ENCODE results near the gene SRSF5. TPM values are rescaled to one million over a fixed set of nuclear protein-coding genes. Genes with fewer than 3 reads are reported as not detected.
A peak's percentile ranks its signal among the peaks of the same experiment; 100 is the strongest.

Gene SRSF5
- total and polyA plus RNA-seq, 2 donors (not counting 3 experiments of a cell fraction or from before 2014, with no cell fraction given) = 192 to 253 TPM

GRCh38 chr14:69726761-69727511 lies 40.0 kb upstream of the SRSF5 start:
- CTCF ChIA-PET = interaction anchor here (0.6 to 4.6 kb wide), 38 partner anchors 9 to 304 kb away, joined by 3 to 124 read pairs (median 4); partner anchors contain the start of genes CCDC177 and SUSD6
- DNase-seq (ENCODE audit: low read depth, low spot score) (peak; percentile 75), FAIRE-seq (peak; percentile 89)
- dilution Hi-C loops (cut with MboI; ENCODE audit: extremely low pct_ligation_motif_present, low sequenced_read_pairs) = no loop called here
- H2AFZ ChIP-seq (ENCODE audit: low read depth, low read length) = peak overlapping the region; percentile 93
- no peaks in the 10 kb centered on the region for H3K27me3 ChIP-seq (ENCODE audit: control insufficient read depth in 2 of 2, insufficient read depth in 2 of 2, low read length in 2 of 2)
- H3K9ac ChIP-seq (replicated peaks; ENCODE audit: extremely low read depth, insufficient read depth, low read length) = peak overlapping the region; percentile 38
- H3K4me2 ChIP-seq (ENCODE audit: insufficient read depth, low read length) = peak overlapping the region; percentile 63
- TF ChIP-seq POLR2A (IDR thresholded peaks at IDR 0.05; ENCODE audit: low read depth, low read length) (no peak), JUN (IDR thresholded peaks at IDR 0.05; ENCODE audit: borderline replicate concordance, insufficient read depth, insufficient read length, low read depth) (no peak), EZH2 (IDR thresholded peaks at IDR 0.05; ENCODE audit: borderline replicate concordance, low read depth, low read length, severe bottlenecking) (no peak), GATA2 (IDR thresholded peaks at IDR 0.05; ENCODE audit: insufficient read depth, insufficient read length, low read depth, low read length) (no peak), CTCF (IDR thresholded peaks at IDR 0.05; ENCODE audit: extremely low read depth in 1 of 2, insufficient read depth in 1 of 2, low read depth in 1 of 2, low read length in 2 of 2) (peak; percentile 98 to 99), FOS (IDR thresholded peaks at IDR 0.05; ENCODE audit: borderline replicate concordance, insufficient read depth, low read length) (no peak), MYC (IDR thresholded peaks at IDR 0.05; ENCODE audit: low read depth, low read length) (no peak), MAX (IDR thresholded peaks at IDR 0.05; ENCODE audit: insufficient read depth, insufficient read length) (peak; percentile 34), POLR2AphosphoS5 (IDR thresholded peaks at IDR 0.05; ENCODE audit: insufficient read depth, low read depth, low read length) (peak; percentile 47)
- POLR2A ChIA-PET = interaction anchor here (0.6 to 1.1 kb wide), 2 partner anchors 40 to 116 kb away, joined by 3 to 4 read pairs; partner anchors contain the start of genes SRSF5 and SUSD6
- H3K36me3 ChIP-seq (ENCODE audit: control insufficient read depth in 2 of 2, extremely low read depth in 1 of 2, insufficient read depth in 2 of 2, low read length in 2 of 2) = no peaks in the 10 kb centered on the region
- H3K9me1 ChIP-seq (replicated peaks; ENCODE audit: control insufficient read depth, extremely low read depth, insufficient read depth, low read length) = no peaks in the 10 kb centered on the region
- no peaks in the 10 kb centered on the region for H3K79me2 ChIP-seq (ENCODE audit: control insufficient read depth, insufficient read depth, low read length)
- peaks cover 5% of the 10 kb centered on the region for H3K4me1 ChIP-seq (ENCODE audit: control insufficient read depth, extremely low read depth, insufficient read depth, low read length)
- H3K9me3 ChIP-seq (replicated peaks; ENCODE audit: control insufficient read depth, insufficient read depth, low read length) = no peaks in the 10 kb centered on the region
- no TSS peak for BruUV-seq (replicated peaks)
- intact Hi-C loops (cut with micrococcal nuclease) = loop anchor here (1.0 to 10.0 kb wide), 5 partner anchors 10 to 252 kb away; partner anchors contain the start of gene SUSD6
- no peaks in the 10 kb centered on the region for H4K20me1 ChIP-seq (replicated peaks; ENCODE audit: control insufficient read depth, extremely low read depth, insufficient read depth, low read length)
- H3K27ac ChIP-seq (ENCODE audit: insufficient read depth, low read depth, low read length) = peak overlapping the region; percentile 20
- H3K4me3 ChIP-seq (replicated peaks in 1 of 3; ENCODE audit: insufficient read depth in 1 of 3, low read depth in 1 of 3, low read length in 3 of 3) = peak overlapping the region; percentile 2 to 40 (median 18)

Data from endothelial cell of umbilical vein (primary cell).